B cell (primary cell): Measurements from ENCODE around the gene PNKD. TPM values are rescaled to one million over a fixed set of nuclear protein-coding genes. Genes with fewer than 3 reads are reported as not detected.
A peak's percentile ranks its signal among the peaks of the same experiment; 100 is the strongest.

Source experiments
- ATAC-seq: fragments of 200-7000 bp; cut with Tn5 transposase; one replicate; pipeline ENCODE4 v1.10.0; 2021; ENCODE audit warnings: low read depth, mild to moderate bottlenecking, moderate number of reproducible peaks, moderate library complexity
- CTCF ChIA-PET: fragments of 350-600 bp; sonication (Branson Sonifier 250); formaldehyde crosslinking; loops from one replicate; lab custom pipeline; 2021; ENCODE audit warnings: antibody characterized with exemption, inconsistent platforms; lab: Charles Lee
- POLR2A ChIA-PET: fragments of 350-600 bp; sonication (Branson Sonifier 250); formaldehyde crosslinking; loops from one replicate; lab custom pipeline; 2021; ENCODE audit warnings: antibody characterized with exemption; lab: Charles Lee
- DNase-seq: peaks from one replicate; pipeline ENCODE4 v3.0.0; 2013
- H2AFZ ChIP-seq: 2 replicates; pipeline ENCODE4 v1.6.1; 2012; ENCODE audit warnings: mild to moderate bottlenecking, low read depth, low read length; ENCODE audit not compliant: insufficient read depth, poor library complexity, severe bottlenecking
- H3K27ac ChIP-seq, 2 donors: 1 replicate in 1 of 2; 2 replicates in 1 of 2; pipeline ENCODE4 v1.5.1; 2012 to 2013; ENCODE audit warnings: low read length in 2 of 2, mild to moderate bottlenecking in 2 of 2, moderate library complexity in 1 of 2
- H3K27me3 ChIP-seq, 4 experiments: fragments of 200-600 bp in 1 of 4; sonication (generic) in 1 of 4; replicated peaks in 1 of 4; 1 replicate in 2 of 4; 2 replicates in 2 of 4; pipeline versions ENCODE4 v1.6.1 to v1.7.0; 2013 to 2016; ENCODE audit warnings: low read length in 3 of 4, mild to moderate bottlenecking in 2 of 4, mixed read lengths in 1 of 4, moderate library complexity in 1 of 4; ENCODE audit not compliant: insufficient read depth in 4 of 4, control insufficient read depth in 3 of 4; ENCODE audit errors: control extremely low read depth in 1 of 4
- H3K36me3 ChIP-seq, 2 experiments: replicated peaks in 1 of 2; 1 replicate in 1 of 2; 2 replicates in 1 of 2; pipeline versions ENCODE4 v1.6.1 to v1.7.1; 2013; ENCODE audit warnings: low read length in 1 of 2; ENCODE audit not compliant: insufficient read depth in 2 of 2, control insufficient read depth in 1 of 2; ENCODE audit errors: control extremely low read depth in 1 of 2, extremely low read depth in 1 of 2
- H3K4me1 ChIP-seq, 2 donors: fragments of 200-600 bp in 1 of 2; sonication (generic) in 1 of 2; 1 replicate in 1 of 2; 2 replicates in 1 of 2; pipeline versions ENCODE4 v1.5.1 to v1.6.1; 2013 to 2017; ENCODE audit warnings: low read length in 2 of 2; ENCODE audit not compliant: control insufficient read depth in 2 of 2, insufficient read depth in 2 of 2
- H3K4me2 ChIP-seq: replicated peaks from 2 replicates; pipeline ENCODE3; 2012; ENCODE audit warnings: mild to moderate bottlenecking, low read depth, low read length; ENCODE audit not compliant: poor library complexity, severe bottlenecking
- H3K4me3 ChIP-seq, 5 experiments: fragments of 200-600 bp in 1 of 5; sonication (generic) in 1 of 5; 1 replicate in 3 of 5; 2 replicates in 2 of 5; pipeline versions ENCODE4 v1.5.1 to v1.7.0; 2011 to 2016; ENCODE audit warnings: low read length in 4 of 5, mild to moderate bottlenecking in 4 of 5, low read depth in 2 of 5, control low read depth in 1 of 5, moderate library complexity in 1 of 5; ENCODE audit not compliant: insufficient read depth in 1 of 5; ENCODE audit errors: control extremely low read depth in 1 of 5, extremely low read depth in 1 of 5
- H3K79me2 ChIP-seq: fragments of 200-600 bp; sonication (generic); one replicate; pipeline ENCODE4 v1.6.0; 2016; ENCODE audit warnings: low read length; ENCODE audit not compliant: control insufficient read depth, insufficient read depth
- H3K9ac ChIP-seq: fragments of 200-600 bp; sonication (generic); 2 replicates; pipeline ENCODE4 v1.6.1; 2017; ENCODE audit warnings: mild to moderate bottlenecking, low read length, moderate library complexity
- H3K9me3 ChIP-seq, 3 donors: one replicate each; pipeline versions ENCODE4 v1.6.1 to v1.7.1; 2013; ENCODE audit warnings: low read length in 2 of 3; ENCODE audit not compliant: control insufficient read depth in 2 of 3, insufficient read depth in 1 of 3; ENCODE audit errors: control extremely low read depth in 1 of 3
- H4K20me1 ChIP-seq: 2 replicates; pipeline ENCODE4 v1.6.0; 2012; ENCODE audit warnings: mild to moderate bottlenecking, low read length; ENCODE audit not compliant: insufficient read depth, control insufficient read depth, poor library complexity, severe bottlenecking
- H3K27ac Mint-ChIP-seq: one replicate; pipeline ENCODE4 v1.8.0; 2021; ENCODE audit warnings: mixed read lengths
- H3K27me3 Mint-ChIP-seq: one replicate; pipeline ENCODE4 v1.8.0; 2021; ENCODE audit warnings: mixed read lengths
- H3K4me1 Mint-ChIP-seq: one replicate; pipeline ENCODE4 v1.8.0; 2021; ENCODE audit warnings: mixed read lengths
- H3K4me3 Mint-ChIP-seq: one replicate; pipeline ENCODE4 v1.8.0; 2021; ENCODE audit warnings: mixed read lengths
- H3K9me3 Mint-ChIP-seq: one replicate; pipeline ENCODE4 v1.8.0; 2022; ENCODE audit warnings: mixed read lengths; ENCODE audit not compliant: insufficient read depth
- CTCF ChIP-seq: fragments of 200-600 bp; IDR thresholded peaks from one replicate; pipeline ENCODE4 v1.8.0; 2022; ENCODE audit warnings: antibody characterized with exemption, mild to moderate bottlenecking
- EZH2 ChIP-seq: IDR thresholded peaks from 2 replicates; pipeline ENCODE4 v1.6.1; 2012; ENCODE audit warnings: borderline replicate concordance, low read depth, mild to moderate bottlenecking, moderate library complexity, low read length; ENCODE audit not compliant: insufficient read depth, poor library complexity, severe bottlenecking
- WGBS: methylation state at CpG from one replicate; pipeline ENCODE4 v1.1.5; 2013; ENCODE audit warnings: missing lambda C conversion rate; ENCODE audit not compliant: insufficient coverage; 5-methylcytosine and 5-hydroxymethylcytosine counted together
- intact Hi-C: fragments of 100-400 bp; cut with micrococcal nuclease; formaldehyde crosslinking; loops from one replicate; pipeline ENCODE4 v1.10.0; 2022
- polyA plus RNA-seq: library from polyadenylated mRNA; depleted of rRNA; stranded (reverse); fragments of >200 nt; gene quantifications from 2 replicates; pipeline ENCODE4 v1.2.3, GENCODE V29; 2012
- total RNA-seq, 2 donors: library from RNA; stranded (reverse); fragments of 120-200 nt in 1 of 2; gene quantifications; 1 replicate in 1 of 2; 2 replicates in 1 of 2; pipeline versions ENCODE4 v1.2.3 to v1.2.4, GENCODE V29; 2013 to 2022

PNKD gene
- total and polyA plus RNA-seq, 2 donors (not counting 1 experiment from before 2014, with no cell fraction given): 29.7 to 55.8 TPM

DNA sequence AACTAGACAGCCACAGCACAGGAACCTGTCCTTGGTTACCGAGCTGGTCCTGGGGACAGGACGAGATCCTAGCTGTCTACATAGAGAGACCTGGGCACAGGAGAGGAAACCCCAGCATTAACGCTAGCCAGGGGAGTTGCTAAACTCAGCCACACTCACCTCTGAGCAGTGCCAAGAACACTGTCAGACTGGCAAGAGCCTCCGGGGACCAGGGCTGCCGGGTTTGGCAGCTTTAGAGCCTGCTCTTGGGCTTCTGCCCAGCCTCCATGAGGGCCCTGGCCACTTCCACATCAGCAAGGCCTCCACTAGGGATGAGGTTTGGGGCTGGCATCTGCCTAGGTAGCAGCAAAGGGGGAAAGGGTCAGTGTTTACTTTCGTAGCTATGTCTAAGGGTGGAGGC, 15.3 kb downstream of the PNKD start:
- peak overlapping the region; percentile 69 for H3K9ac ChIP-seq
- no peaks in the 10 kb centered on the region for H3K27me3 Mint-ChIP-seq
- ChIA-PET CTCF (interaction anchor here (0.6 to 15.5 kb wide), 7 partner anchors 13 to 322 kb away, joined by 3 to 331 read pairs (median 4); partner anchors contain the start of genes AAMP, CATIP, PLCD4 and PNKD), POLR2A (interaction anchor here (1.9 to 3.3 kb wide), 3 partner anchors 10 to 15 kb away, joined by 6 to 36 read pairs (median 25); partner anchors contain the start of genes AAMP and PNKD)
- peak overlapping the region; percentile 86 for H3K4me3 Mint-ChIP-seq
- peaks cover 31% of the 10 kb centered on the region for H4K20me1 ChIP-seq
- no peak overlapping the region for H2AFZ ChIP-seq
- peak overlapping the region; percentile 92 for H3K4me2 ChIP-seq
- H3K27me3 ChIP-seq: no peaks in the 10 kb centered on the region
- H3K27ac ChIP-seq: peak overlapping the region; percentile 97 to 99
- H3K9me3 ChIP-seq: no peaks in the 10 kb centered on the region
- TF ChIP-seq CTCF: no peak
- no peak for TF ChIP-seq EZH2
- H3K79me2 ChIP-seq: peaks cover 98% of the 10 kb centered on the region
- peaks cover 69 to 86% of the 10 kb centered on the region in 2 donors for H3K4me1 ChIP-seq
- peaks cover 0 to 37% of the 10 kb centered on the region in 2 experiments for H3K36me3 ChIP-seq
- H3K4me3 ChIP-seq: peak overlapping the region in 3 of 5 experiments; percentile 54 to 64 (median 64)
- no peak for ATAC-seq
- peak overlapping the region; percentile 96 for H3K27ac Mint-ChIP-seq
- DNase-seq: no peak
- H3K4me1 Mint-ChIP-seq: peaks cover 78% of the 10 kb centered on the region
- WGBS: 61% methylated on average over 6 of the region's 6 CpGs
- intact Hi-C loops: no loop called here
- H3K9me3 Mint-ChIP-seq: no peaks in the 10 kb centered on the region
